ENCODE results near the gene BFSP1.

BFSP1 gene

DNA sequence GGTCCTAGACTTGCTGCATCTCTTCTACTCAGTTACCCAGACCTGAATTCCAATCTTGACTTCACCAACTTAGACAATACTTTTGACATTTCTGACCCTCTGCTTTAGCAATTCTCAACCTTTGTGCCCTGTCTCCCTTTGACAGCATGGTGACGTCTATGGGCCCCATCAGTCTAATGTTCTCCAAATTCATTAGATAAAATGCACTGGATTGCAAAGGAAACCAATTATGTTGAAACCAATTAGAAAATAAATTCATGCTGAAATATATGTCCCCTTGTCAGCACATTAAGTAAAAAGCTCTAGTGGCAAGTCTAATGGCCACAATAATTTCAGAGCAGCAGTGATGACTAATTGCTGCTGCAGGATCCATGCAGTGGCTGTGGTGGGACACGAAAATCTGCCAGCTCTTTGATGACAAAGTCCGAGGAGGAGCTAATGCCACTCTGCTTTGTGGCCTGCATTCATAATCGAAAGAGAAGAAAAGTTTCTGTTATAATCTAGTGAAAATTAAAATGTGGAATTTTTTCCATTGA, 64.0 kb downstream of the BFSP1 start:
- ATAC-seq (ENCODE audit: low read depth) (no peak), DNase-seq (ENCODE audit: low spot score in 2 of 2) (no peak)
- H3K4me3 Mint-ChIP-seq: no peak overlapping the region
- no peak overlapping the region for H3K27ac Mint-ChIP-seq
- no peaks in the 10 kb centered on the region for H3K36me3 Mint-ChIP-seq
- peaks cover 5% of the 10 kb centered on the region for H3K27me3 Mint-ChIP-seq
- no peaks in the 10 kb centered on the region for H3K9me3 Mint-ChIP-seq
- H3K4me1 Mint-ChIP-seq: no peaks in the 10 kb centered on the region

DNA sequence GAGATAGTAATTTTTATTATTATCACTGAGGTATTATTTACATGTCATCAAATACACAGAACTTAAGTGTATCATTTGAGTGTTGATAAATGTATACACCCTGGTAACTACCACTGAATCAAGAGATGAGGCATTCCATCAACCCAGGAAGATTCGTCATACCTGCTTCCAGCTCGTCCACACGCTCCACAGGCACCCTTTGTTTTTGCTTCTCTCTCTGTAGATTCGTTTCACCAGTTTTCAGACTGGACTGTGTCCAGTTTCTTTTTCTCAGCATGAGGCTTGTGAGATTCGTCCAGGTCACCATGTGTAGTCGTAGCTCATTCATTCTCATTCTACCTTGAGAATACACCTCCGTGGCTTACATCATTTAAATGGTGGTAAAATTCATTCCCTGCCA, 64.5 kb downstream of the BFSP1 start:
- peaks cover 5% of the 10 kb centered on the region for H3K27me3 Mint-ChIP-seq
- no peaks in the 10 kb centered on the region for H3K9me3 Mint-ChIP-seq
- DNase-seq (ENCODE audit: low spot score in 2 of 2) (no peak), ATAC-seq (ENCODE audit: low read depth) (no peak)
- H3K4me1 Mint-ChIP-seq: no peaks in the 10 kb centered on the region
- H3K36me3 Mint-ChIP-seq: no peaks in the 10 kb centered on the region
- H3K4me3 Mint-ChIP-seq: no peak overlapping the region
- no peak overlapping the region for H3K27ac Mint-ChIP-seq

DNA sequence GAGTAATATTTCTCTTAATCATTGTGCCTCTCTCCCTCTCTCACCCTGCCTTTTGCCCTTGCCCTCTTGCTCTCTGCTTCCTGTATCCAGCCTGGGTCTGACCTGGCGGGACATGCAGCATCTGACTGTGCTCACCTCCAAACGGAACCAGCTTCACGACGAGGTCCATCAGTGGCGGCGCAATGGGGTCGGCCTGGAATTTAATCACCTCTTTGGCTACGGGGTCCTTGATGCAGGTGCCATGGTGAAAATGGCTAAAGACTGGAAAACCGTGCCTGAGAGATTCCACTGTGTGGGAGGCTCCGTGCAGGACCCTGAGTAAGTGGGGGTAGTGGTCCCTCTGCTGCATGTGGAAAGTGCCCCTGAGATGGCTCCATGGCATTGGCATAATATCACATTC, 65.9 kb downstream of the BFSP1 start:
- peaks cover 2% of the 10 kb centered on the region for H3K4me1 Mint-ChIP-seq
- no peak for ATAC-seq (ENCODE audit: low read depth)
- H3K27ac Mint-ChIP-seq: no peak overlapping the region
- DNase-seq (ENCODE audit: low spot score in 2 of 2): no peak
- H3K27me3 Mint-ChIP-seq: peaks cover 5% of the 10 kb centered on the region
- H3K9me3 Mint-ChIP-seq: peaks cover 2% of the 10 kb centered on the region
- H3K36me3 Mint-ChIP-seq: no peaks in the 10 kb centered on the region
- no peak overlapping the region for H3K4me3 Mint-ChIP-seq

DNA sequence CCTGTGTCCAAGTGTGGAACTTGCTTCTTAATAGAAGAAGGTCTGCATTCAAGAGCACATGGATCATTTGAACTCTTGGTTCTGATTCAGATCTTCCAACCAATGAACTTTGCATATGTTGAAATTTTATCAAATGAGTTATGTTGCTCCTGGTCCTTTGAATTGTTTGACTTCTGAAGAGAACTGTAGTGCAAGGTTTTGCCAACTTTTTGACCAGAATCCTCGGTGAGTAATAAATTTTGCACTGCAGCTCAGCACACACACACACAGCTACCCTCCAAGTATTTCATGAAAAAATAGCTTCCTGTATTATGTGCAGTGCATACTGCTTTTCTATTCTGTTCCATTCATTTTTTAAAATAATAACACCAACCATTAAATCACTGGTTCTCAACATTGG, 67.5 kb downstream of the BFSP1 start:
- H3K27me3 Mint-ChIP-seq: peaks cover 5% of the 10 kb centered on the region
- H3K4me1 Mint-ChIP-seq: peaks cover 3% of the 10 kb centered on the region
- H3K9me3 Mint-ChIP-seq: peaks cover 5% of the 10 kb centered on the region
- no peak overlapping the region for H3K27ac Mint-ChIP-seq
- DNase-seq (ENCODE audit: low spot score in 2 of 2) (no peak), ATAC-seq (ENCODE audit: low read depth) (no peak)
- H3K4me3 Mint-ChIP-seq: no peak overlapping the region
- no peaks in the 10 kb centered on the region for H3K36me3 Mint-ChIP-seq

DNA sequence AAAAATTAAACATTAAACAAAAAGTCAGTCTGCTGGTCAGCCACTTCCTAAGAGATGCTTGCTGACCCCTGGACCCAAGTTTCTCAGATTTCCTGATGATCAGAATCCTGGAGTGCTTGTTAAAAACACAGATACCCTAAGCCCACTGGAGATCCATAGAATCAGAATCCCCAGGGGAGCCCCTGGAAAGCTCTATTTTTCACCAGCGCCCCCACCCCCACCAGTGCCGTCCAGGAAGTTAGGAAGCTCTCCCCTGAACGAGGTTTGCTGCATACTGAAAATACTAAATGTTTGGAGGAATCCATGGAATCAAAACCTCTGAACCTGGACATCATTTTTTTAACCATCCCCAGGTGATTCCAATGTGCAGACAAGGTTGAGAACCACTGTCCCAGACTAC, 69.2 kb downstream of the BFSP1 start:
- Mint-ChIP-seq H3K27me3 (peaks cover 3% of the 10 kb centered on the region), H3K27ac (no peak overlapping the region), H3K4me3 (no peak overlapping the region), H3K36me3 (no peaks in the 10 kb centered on the region), H3K4me1 (peaks cover 3% of the 10 kb centered on the region), H3K9me3 (peaks cover 5% of the 10 kb centered on the region)
- ATAC-seq (ENCODE audit: low read depth): no peak
- no peak for DNase-seq (ENCODE audit: low spot score in 2 of 2)

DNA sequence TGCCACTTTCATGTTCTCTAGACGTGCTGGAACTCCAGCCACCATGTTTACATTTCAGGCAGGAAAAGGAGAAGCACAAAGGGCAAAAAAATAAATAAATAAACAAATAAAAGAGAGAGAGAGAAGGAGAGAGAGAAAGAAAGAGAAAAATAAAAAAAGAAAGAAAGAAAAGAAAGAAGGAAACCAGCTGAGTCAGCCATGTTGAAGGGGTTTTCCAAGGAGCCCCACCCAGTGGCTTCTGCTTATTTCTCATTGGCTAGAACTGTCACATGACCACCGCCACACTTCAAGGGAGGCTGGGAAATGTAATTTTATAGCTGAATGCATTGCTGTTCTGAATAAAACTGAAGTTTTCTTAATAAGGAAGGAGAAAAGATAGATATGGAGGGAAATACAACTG, 71.1 kb downstream of the BFSP1 start:
- no peak for DNase-seq (ENCODE audit: low spot score in 2 of 2)
- Mint-ChIP-seq H3K27ac (no peak overlapping the region), H3K9me3 (peaks cover 5% of the 10 kb centered on the region), H3K4me3 (no peak overlapping the region), H3K27me3 (peaks cover 4% of the 10 kb centered on the region), H3K36me3 (no peaks in the 10 kb centered on the region), H3K4me1 (peaks cover 3% of the 10 kb centered on the region)
- peak; percentile 54 for ATAC-seq (ENCODE audit: low read depth)

DNA sequence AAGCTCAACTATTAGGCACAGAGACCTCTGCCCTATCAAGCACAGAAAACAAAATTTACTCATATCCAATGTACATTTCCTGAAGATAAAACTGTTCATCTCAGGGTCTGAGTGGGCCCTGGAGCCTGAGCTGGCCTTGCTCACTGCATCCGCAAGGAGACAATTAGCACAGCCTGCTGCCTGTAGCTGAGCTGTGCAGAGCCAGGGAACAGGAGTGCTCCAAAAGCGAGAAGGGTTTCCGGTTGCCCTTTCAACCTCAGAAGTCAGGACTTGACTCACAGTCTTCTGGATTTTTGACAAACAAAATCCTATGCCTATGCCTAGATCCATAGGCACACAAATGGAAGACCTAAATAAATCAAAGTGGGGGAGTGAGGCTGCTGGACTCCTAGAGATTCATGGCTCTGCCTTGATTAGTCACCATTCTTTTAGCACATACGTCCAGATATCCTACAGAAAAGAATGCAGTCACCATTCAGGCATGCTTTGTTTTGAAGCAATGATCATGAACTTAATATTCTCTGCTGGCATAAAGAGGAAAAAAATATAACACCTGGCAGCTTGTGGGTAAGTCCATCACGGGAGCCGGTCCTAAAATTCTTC, 73.5 kb downstream of the BFSP1 start:
- Mint-ChIP-seq H3K27ac (no peak overlapping the region), H3K9me3 (peaks cover 5% of the 10 kb centered on the region), H3K27me3 (peaks cover 6% of the 10 kb centered on the region), H3K4me3 (no peak overlapping the region), H3K4me1 (peaks cover 3% of the 10 kb centered on the region), H3K36me3 (no peaks in the 10 kb centered on the region)
- no peak for DNase-seq (ENCODE audit: low spot score in 2 of 2)
- ATAC-seq (ENCODE audit: low read depth): no peak

DNA sequence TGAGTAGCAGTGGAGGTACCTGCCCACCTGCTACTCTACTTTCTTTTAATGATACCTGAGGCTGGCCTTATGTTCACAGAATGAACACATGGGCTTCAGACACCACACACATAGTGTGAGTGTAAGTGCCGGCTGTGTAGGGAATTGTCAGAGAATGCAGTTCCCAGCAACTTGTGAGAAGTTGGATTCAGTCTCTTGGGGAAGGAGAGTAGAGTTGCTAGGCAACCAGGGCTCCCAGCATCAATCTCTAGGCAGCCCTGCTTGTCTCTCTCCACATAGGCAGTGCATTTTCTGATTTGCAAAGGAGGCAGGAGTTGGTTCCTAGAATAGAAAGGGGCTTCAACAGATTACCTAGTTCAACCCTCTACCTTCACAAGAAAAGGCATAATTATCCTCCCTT, 74.1 kb downstream of the BFSP1 start:
- H3K4me3 Mint-ChIP-seq: no peak overlapping the region
- DNase-seq (ENCODE audit: low spot score in 2 of 2): no peak
- H3K4me1 Mint-ChIP-seq: peaks cover 3% of the 10 kb centered on the region
- H3K36me3 Mint-ChIP-seq: no peaks in the 10 kb centered on the region
- ATAC-seq (ENCODE audit: low read depth): no peak
- peaks cover 5% of the 10 kb centered on the region for H3K9me3 Mint-ChIP-seq
- H3K27me3 Mint-ChIP-seq: peaks cover 9% of the 10 kb centered on the region
- H3K27ac Mint-ChIP-seq: no peak overlapping the region

DNA sequence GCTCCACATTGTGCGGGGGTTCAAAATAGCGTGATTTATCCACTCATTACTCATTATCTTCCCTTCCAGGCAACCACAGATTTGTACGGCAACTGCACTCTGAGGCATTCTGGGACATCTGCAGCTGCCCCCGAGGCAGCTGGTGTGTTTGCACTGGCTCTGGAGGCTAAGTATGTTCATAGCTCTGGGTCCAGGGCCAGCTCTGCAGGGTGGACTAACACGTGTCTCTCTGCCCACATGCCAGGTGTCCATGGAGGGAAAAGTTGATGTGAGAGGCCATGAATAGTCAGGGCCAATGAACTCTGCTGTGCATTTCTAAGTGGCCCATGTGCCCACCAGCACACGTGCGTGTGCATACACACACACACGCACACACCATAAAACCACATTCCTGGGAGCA, 74.9 kb downstream of the BFSP1 start:
- H3K4me1 Mint-ChIP-seq: peaks cover 3% of the 10 kb centered on the region
- H3K36me3 Mint-ChIP-seq: no peaks in the 10 kb centered on the region
- ATAC-seq (ENCODE audit: low read depth) (no peak), DNase-seq (ENCODE audit: low spot score in 2 of 2) (no peak)
- H3K4me3 Mint-ChIP-seq: no peak overlapping the region
- peaks cover 12% of the 10 kb centered on the region for H3K27me3 Mint-ChIP-seq
- H3K9me3 Mint-ChIP-seq: peaks cover 5% of the 10 kb centered on the region
- no peak overlapping the region for H3K27ac Mint-ChIP-seq

DNA sequence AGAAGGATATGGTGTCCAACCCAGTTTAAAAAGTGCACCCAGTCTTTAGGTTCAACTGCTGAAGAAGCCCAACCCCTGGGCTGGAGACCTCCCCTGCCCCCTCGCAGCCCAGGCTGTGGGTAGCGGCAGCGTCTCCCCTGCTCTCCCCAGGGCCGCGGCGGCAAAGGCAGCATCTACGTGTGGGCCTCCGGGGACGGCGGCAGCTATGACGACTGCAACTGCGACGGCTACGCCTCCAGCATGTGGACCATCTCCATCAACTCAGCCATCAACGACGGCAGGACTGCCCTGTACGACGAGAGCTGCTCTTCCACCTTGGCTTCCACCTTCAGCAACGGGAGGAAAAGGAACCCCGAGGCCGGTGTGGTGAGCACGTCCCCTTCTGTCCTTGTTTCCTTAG, 77.6 kb downstream of the BFSP1 start:
- Mint-ChIP-seq H3K4me3 (no peak overlapping the region), H3K9me3 (no peaks in the 10 kb centered on the region), H3K27me3 (peaks cover 13% of the 10 kb centered on the region), H3K36me3 (no peaks in the 10 kb centered on the region), H3K4me1 (no peaks in the 10 kb centered on the region), H3K27ac (no peak overlapping the region)
- ATAC-seq (ENCODE audit: low read depth): no peak
- no peak for DNase-seq (ENCODE audit: low spot score in 2 of 2)

DNA sequence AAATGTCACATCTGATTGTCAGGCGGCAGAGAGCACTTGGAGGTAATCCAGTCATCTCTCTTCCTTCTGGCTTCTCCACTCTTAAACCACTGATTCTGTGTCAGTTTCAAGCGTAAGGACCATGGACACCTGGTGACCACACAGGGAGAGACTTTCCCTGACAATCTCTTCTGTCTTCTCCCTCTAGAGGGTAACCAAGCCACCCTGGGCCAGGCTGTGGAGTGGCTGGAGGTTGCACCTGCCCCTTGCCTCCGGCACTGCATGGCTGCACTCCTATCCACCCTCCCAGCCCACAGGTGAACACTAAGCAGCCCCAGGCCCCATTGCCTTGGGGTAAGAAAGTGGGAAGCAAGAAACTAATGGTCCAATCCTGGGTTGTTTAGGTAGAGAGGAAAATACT, 78.7 kb downstream of the BFSP1 start:
- Mint-ChIP-seq H3K4me1 (no peaks in the 10 kb centered on the region), H3K27me3 (peaks cover 13% of the 10 kb centered on the region), H3K36me3 (no peaks in the 10 kb centered on the region), H3K4me3 (no peak overlapping the region), H3K9me3 (no peaks in the 10 kb centered on the region), H3K27ac (no peak overlapping the region)
- ATAC-seq (ENCODE audit: low read depth) (no peak), DNase-seq (ENCODE audit: low spot score in 2 of 2) (no peak)

DNA sequence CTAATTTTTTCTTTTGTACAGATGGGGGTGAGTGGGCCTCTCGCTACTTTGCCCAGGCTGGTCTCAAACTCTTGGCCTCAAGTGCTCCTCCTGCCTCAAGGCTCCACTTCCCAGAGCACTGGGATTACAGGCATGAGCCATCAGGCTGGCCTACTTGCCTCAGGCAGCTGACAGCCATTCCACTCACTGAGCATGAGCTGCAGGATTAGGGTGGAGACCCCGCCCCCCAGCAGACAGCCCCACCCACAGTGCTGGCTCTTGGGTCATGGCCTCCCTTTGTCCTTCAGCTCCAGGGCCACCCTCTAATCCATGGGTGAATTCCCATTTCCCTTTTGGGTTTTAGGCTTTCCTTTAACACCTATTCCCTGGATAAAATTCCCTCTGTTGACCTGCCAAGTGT, 82.1 kb downstream of the BFSP1 start:
- H3K27ac Mint-ChIP-seq: no peak overlapping the region
- no peaks in the 10 kb centered on the region for H3K4me1 Mint-ChIP-seq
- no peak for DNase-seq (ENCODE audit: low spot score in 2 of 2)
- ATAC-seq (ENCODE audit: low read depth): no peak
- no peaks in the 10 kb centered on the region for H3K9me3 Mint-ChIP-seq
- H3K27me3 Mint-ChIP-seq: peaks cover 13% of the 10 kb centered on the region
- H3K4me3 Mint-ChIP-seq: no peak overlapping the region
- H3K36me3 Mint-ChIP-seq: no peaks in the 10 kb centered on the region

DNA sequence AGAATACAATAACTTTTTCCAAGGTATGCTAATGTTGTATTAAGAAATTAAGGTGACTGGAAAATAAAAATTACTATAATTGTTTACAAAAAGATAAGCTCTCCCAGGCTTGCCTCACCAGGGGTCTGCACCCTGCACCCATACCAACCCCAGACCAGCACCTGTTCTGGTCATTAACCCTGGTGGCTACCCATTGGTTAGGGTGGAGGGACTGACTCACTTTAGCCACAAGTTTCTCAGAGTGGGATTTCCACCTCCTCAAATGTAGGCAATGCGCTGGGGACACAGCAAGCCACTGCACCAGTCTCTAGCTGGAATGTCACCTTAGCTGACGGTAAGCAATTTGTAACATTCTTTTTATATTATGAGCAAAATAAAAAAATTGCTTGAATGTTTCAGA, 83.1 kb downstream of the BFSP1 start:
- ATAC-seq (ENCODE audit: low read depth) (no peak), DNase-seq (ENCODE audit: low spot score in 2 of 2) (no peak)
- no peaks in the 10 kb centered on the region for H3K9me3 Mint-ChIP-seq
- no peak overlapping the region for H3K4me3 Mint-ChIP-seq
- no peaks in the 10 kb centered on the region for H3K36me3 Mint-ChIP-seq
- no peak overlapping the region for H3K27ac Mint-ChIP-seq
- H3K4me1 Mint-ChIP-seq: no peaks in the 10 kb centered on the region
- H3K27me3 Mint-ChIP-seq: peaks cover 13% of the 10 kb centered on the region

DNA sequence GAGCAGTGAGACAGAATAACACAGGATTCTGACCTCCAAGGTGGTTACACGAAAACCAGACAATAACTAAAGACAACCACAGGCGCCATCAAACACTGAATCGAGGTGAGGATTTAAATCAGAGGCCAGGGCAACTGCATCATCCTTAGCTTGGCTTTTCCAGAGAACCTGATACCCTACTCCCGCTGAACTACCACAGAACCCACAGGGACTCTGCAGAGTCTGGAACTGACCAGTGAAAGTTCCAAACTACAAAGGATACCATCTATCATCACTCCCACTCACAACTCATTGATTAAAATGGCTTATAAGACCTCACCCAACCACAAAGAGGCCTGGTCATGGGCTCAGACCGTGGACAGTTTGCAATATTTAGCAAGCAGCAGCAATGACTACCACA, 85.0 kb downstream of the BFSP1 start:
- ATAC-seq (ENCODE audit: low read depth) (no peak), DNase-seq (ENCODE audit: low spot score in 2 of 2) (no peak)
- Mint-ChIP-seq H3K36me3 (no peaks in the 10 kb centered on the region), H3K4me1 (no peaks in the 10 kb centered on the region), H3K9me3 (peaks cover 7% of the 10 kb centered on the region), H3K27me3 (peaks cover 10% of the 10 kb centered on the region), H3K4me3 (no peak overlapping the region), H3K27ac (no peak overlapping the region)

DNA sequence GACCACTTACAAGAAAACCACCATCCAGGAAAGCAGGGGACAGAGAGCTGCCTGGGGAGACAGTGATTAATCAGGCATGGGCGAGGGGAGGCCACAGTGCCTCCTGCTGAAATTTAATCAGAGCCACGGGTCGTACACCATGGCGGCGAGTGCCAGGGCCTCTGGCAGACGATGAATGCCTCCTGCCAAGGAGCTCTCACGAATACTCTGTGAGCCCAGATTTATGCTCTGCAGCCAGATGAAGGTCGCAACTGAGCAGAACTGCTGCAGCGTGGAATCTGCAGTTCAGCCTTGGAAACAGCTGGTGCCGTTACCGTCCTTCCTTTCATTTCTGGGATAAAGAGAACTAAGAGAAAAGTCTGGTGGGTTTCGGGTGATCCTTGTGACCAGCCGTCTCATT, 85.6 kb downstream of the BFSP1 start:
- H3K27ac Mint-ChIP-seq: no peak overlapping the region

More for the DNA sequence above, 85.6 kb downstream of the BFSP1 start:
- H3K27me3 Mint-ChIP-seq: peaks cover 10% of the 10 kb centered on the region
- peaks cover 7% of the 10 kb centered on the region for H3K9me3 Mint-ChIP-seq
- no peak overlapping the region for H3K4me3 Mint-ChIP-seq
- DNase-seq (ENCODE audit: low spot score in 2 of 2): no peak
- H3K4me1 Mint-ChIP-seq: no peaks in the 10 kb centered on the region
- ATAC-seq (ENCODE audit: low read depth): no peak
- no peaks in the 10 kb centered on the region for H3K36me3 Mint-ChIP-seq

All from memory B cell (primary cell).